ENCODE results near the gene TMUB2. TPM values are rescaled to one million over a fixed set of nuclear protein-coding genes. Genes with fewer than 3 reads are reported as not detected.

Gene TMUB2
- total RNA-seq, 2 experiments from 2014 or later: 21.3 to 25.9 TPM

GRCh38 chr17:44218344-44219107 lies 31.8 kb downstream of the TMUB2 start:
- ChIA-PET POLR2A (interaction anchor here (0.7 to 3.6 kb wide), 4 partner anchors 10 to 149 kb away, joined by 3 to 11 read pairs (median 4); no protein-coding TSS in a partner anchor), CTCF (ENCODE audit: unreplicated experiment) (interaction anchor here (0.6 kb wide), 2 partner anchors 27 to 1090 kb away, joined by 3 read pairs; no protein-coding TSS in a partner anchor)
- Histone ChIP-seq H3K9me2 (ENCODE audit: insufficient read depth, low read length) (no peaks in the 10 kb centered on the region), H3K4me1 (ENCODE audit: insufficient read depth, low read length, poor library complexity, severe bottlenecking) (peaks cover 36% of the 10 kb centered on the region), H3K4me2 (ENCODE audit: low read length) (peak overlapping the region; percentile 91), H4K20me1 (ENCODE audit: insufficient read depth, low read length) (no peaks in the 10 kb centered on the region), H3K79me2 (ENCODE audit: insufficient read depth, low read depth, low read length) (peaks cover 41% of the 10 kb centered on the region), H3K36me3 (ENCODE audit: insufficient read depth, low read length) (peaks cover 46% of the 10 kb centered on the region), H3K4me3 (ENCODE audit: low read depth, low read length, poor library complexity, severe bottlenecking) (peak overlapping the region; percentile 90), H3K27ac (ENCODE audit: low read depth, low read length, poor library complexity, severe bottlenecking) (peak overlapping the region; percentile 86), H2AFZ (ENCODE audit: low read length) (no peak overlapping the region), H3K9me3 (ENCODE audit: low read length) (no peaks in the 10 kb centered on the region)
- intact Hi-C loops (cut with micrococcal nuclease; ENCODE audit: unreplicated experiment): loop anchor here (1.0 to 10.0 kb wide), 3 partner anchors 77 to 286 kb away; partner anchors contain the start of genes GPATCH8, HROB and SLC25A39
- TF ChIP-seq CTCF (conservative IDR thresholded peaks at IDR 0.05; ENCODE audit: low read length) (peak; percentile 80), EZH2phosphoT487 (IDR thresholded peaks at IDR 0.05; ENCODE audit: borderline replicate concordance, low read depth, low read length) (no peak)
- DNase-seq (ENCODE audit: low spot score): peak; percentile 94
- no TSS peak for BruUV-seq (replicated peaks)

- Histone ChIP-seq H4K20me1 (ENCODE audit: insufficient read depth, low read length) (no peaks in the 10 kb centered on the region), H3K9me3 (ENCODE audit: low read length) (no peaks in the 10 kb centered on the region), H3K79me2 (ENCODE audit: insufficient read depth, low read depth, low read length) (peaks cover 41% of the 10 kb centered on the region), H3K4me2 (ENCODE audit: low read length) (peak overlapping the region; percentile 49; the same call in 1 of the 2 replicates), H3K4me1 (ENCODE audit: insufficient read depth, low read length, poor library complexity, severe bottlenecking) (peaks cover 36% of the 10 kb centered on the region), H3K9me2 (ENCODE audit: insufficient read depth, low read length) (no peaks in the 10 kb centered on the region), H3K36me3 (ENCODE audit: insufficient read depth, low read length) (peaks cover 40% of the 10 kb centered on the region), H3K4me3 (ENCODE audit: low read depth, low read length, poor library complexity, severe bottlenecking) (peak overlapping the region; percentile 90), H2AFZ (ENCODE audit: low read length) (no peak overlapping the region), H3K27ac (ENCODE audit: low read depth, low read length, poor library complexity, severe bottlenecking) (peak overlapping the region; percentile 86)
- TF ChIP-seq CTCF (conservative IDR thresholded peaks at IDR 0.05; ENCODE audit: low read length): no peak
- no peak for TF ChIP-seq EZH2phosphoT487 (IDR thresholded peaks at IDR 0.05; ENCODE audit: borderline replicate concordance, low read depth, low read length)
- CTCF ChIA-PET (ENCODE audit: unreplicated experiment): interaction anchor here (1.6 kb wide), 1 partner anchor 9 kb away, joined by 8 read pairs; no protein-coding TSS in a partner anchor
- intact Hi-C loops (cut with micrococcal nuclease; ENCODE audit: unreplicated experiment): loop anchor here (2.0 to 10.0 kb wide), 2 partner anchors 106 to 286 kb away; partner anchors contain the start of genes GPATCH8 and SLC25A39
- DNase-seq (ENCODE audit: low spot score): peak; percentile 88
- POLR2A ChIA-PET: no interaction called here
- no TSS peak for BruUV-seq (replicated peaks)
Observed at GRCh38 chr17:44219108-44219615, 32.4 kb downstream of the TMUB2 start.
